IPS-15b (cell line): ENCODE data around the gene CENPT.
A peak's percentile ranks its signal among the peaks of the same experiment; 100 is the strongest.

ENCODE experiments used
- H3K27me3 ChIP-seq: one replicate; pipeline ENCODE4 v1.6.1; 2013; ENCODE audit warnings: low read length; ENCODE audit not compliant: control insufficient read depth, insufficient read depth
- H3K36me3 ChIP-seq: one replicate; pipeline ENCODE4 v1.6.1; 2013; ENCODE audit warnings: low read length; ENCODE audit not compliant: control insufficient read depth, insufficient read depth
- H3K4me1 ChIP-seq: one replicate; pipeline ENCODE4 v1.6.1; 2013; ENCODE audit warnings: mild to moderate bottlenecking, low read length; ENCODE audit not compliant: control insufficient read depth, insufficient read depth
- H3K4me3 ChIP-seq: one replicate; pipeline ENCODE4 v1.5.1; 2013; ENCODE audit warnings: low read depth, low read length
- H3K9ac ChIP-seq: one replicate; pipeline ENCODE4 v1.6.1; 2013; ENCODE audit warnings: low read depth, mild to moderate bottlenecking, low read length
- H3K9me3 ChIP-seq: one replicate; pipeline ENCODE4 v1.6.1; 2013; ENCODE audit warnings: mild to moderate bottlenecking, low read length; ENCODE audit not compliant: control insufficient read depth, insufficient read depth

The CENPT gene

GRCh38 chr16:67822511-67822910 is 25.0 kb downstream of the CENPT start:
- Histone ChIP-seq H3K36me3 (peaks cover 8% of the 10 kb centered on the region), H3K4me3 (no peak overlapping the region), H3K27me3 (no peaks in the 10 kb centered on the region), H3K9ac (no peak overlapping the region), H3K4me1 (no peaks in the 10 kb centered on the region), H3K9me3 (no peaks in the 10 kb centered on the region)

- no peaks in the 10 kb centered on the region for H3K27me3 ChIP-seq
- H3K9ac ChIP-seq = no peak overlapping the region
- no peak overlapping the region for H3K4me3 ChIP-seq
- H3K36me3 ChIP-seq = no peaks in the 10 kb centered on the region
- H3K4me1 ChIP-seq = peaks cover 2% of the 10 kb centered on the region
- H3K9me3 ChIP-seq = no peaks in the 10 kb centered on the region
These were observed 26.8 kb downstream of the CENPT start for GRCh38 chr16:67820608-67821259.

GRCh38 chr16:67814567-67814966 is 32.9 kb downstream of the CENPT start:
- no peaks in the 10 kb centered on the region for H3K9me3 ChIP-seq

GRCh38 chr16:67811899-67812298 is 35.6 kb downstream of the CENPT start:
- no peaks in the 10 kb centered on the region for H3K9me3 ChIP-seq
- H3K36me3 ChIP-seq = no peaks in the 10 kb centered on the region
- H3K4me1 ChIP-seq = peaks cover 2% of the 10 kb centered on the region

More at GRCh38 chr16:67814567-67814966, 32.9 kb downstream of the CENPT start:
- no peak overlapping the region for H3K4me3 ChIP-seq
- H3K4me1 ChIP-seq = peaks cover 2% of the 10 kb centered on the region
- no peaks in the 10 kb centered on the region for H3K27me3 ChIP-seq
- H3K9ac ChIP-seq = no peak overlapping the region
- H3K36me3 ChIP-seq = no peaks in the 10 kb centered on the region

GRCh38 chr16:67807148-67807682 is 40.3 kb downstream of the CENPT start:
- Histone ChIP-seq H3K4me1 (peaks cover 5% of the 10 kb centered on the region), H3K9ac (no peak overlapping the region), H3K9me3 (no peaks in the 10 kb centered on the region), H3K36me3 (no peaks in the 10 kb centered on the region), H3K27me3 (no peaks in the 10 kb centered on the region), H3K4me3 (peak overlapping the region; percentile 66)

More at GRCh38 chr16:67811899-67812298, 35.6 kb downstream of the CENPT start:
- no peak overlapping the region for H3K9ac ChIP-seq
- H3K27me3 ChIP-seq = no peaks in the 10 kb centered on the region
- no peak overlapping the region for H3K4me3 ChIP-seq

- no peaks in the 10 kb centered on the region for H3K27me3 ChIP-seq
- no peaks in the 10 kb centered on the region for H3K36me3 ChIP-seq
- H3K4me1 ChIP-seq = peaks cover 5% of the 10 kb centered on the region
- H3K9me3 ChIP-seq = no peaks in the 10 kb centered on the region
- H3K4me3 ChIP-seq = peak within 1 kb of the TSS; percentile 96
- peak within 1 kb of the TSS; percentile 97 for H3K9ac ChIP-seq
These were observed 40.9 kb downstream of the CENPT start, which contains the start of the genes RANBP10 and TSNAXIP1 for GRCh38 chr16:67806428-67807147. RANBP10 (minus strand) TSS chr16:67806560; CDS start chr16:67806536, 24 bp downstream. TSNAXIP1 (plus strand) TSS chr16:67806889; CDS start chr16:67807150, 261 bp downstream.

GRCh38 chr16:67805718-67806427 is 41.6 kb downstream of the CENPT start:
- no peaks in the 10 kb centered on the region for H3K36me3 ChIP-seq
- H3K27me3 ChIP-seq = no peaks in the 10 kb centered on the region
- H3K4me1 ChIP-seq = peaks cover 5% of the 10 kb centered on the region
- peak overlapping the region; percentile 96 for H3K4me3 ChIP-seq
- no peaks in the 10 kb centered on the region for H3K9me3 ChIP-seq
- peak overlapping the region; percentile 97 for H3K9ac ChIP-seq

GRCh38 chr16:67804853-67805542 is 42.5 kb downstream of the CENPT start:
- peaks cover 4% of the 10 kb centered on the region for H3K36me3 ChIP-seq

GRCh38 chr16:67803894-67804293 is 43.6 kb downstream of the CENPT start:
- Histone ChIP-seq H3K36me3 (peaks cover 5% of the 10 kb centered on the region), H3K4me3 (no peak overlapping the region), H3K9ac (no peak overlapping the region), H3K9me3 (no peaks in the 10 kb centered on the region), H3K4me1 (peaks cover 5% of the 10 kb centered on the region), H3K27me3 (no peaks in the 10 kb centered on the region)

More at GRCh38 chr16:67804853-67805542, 42.5 kb downstream of the CENPT start:
- Histone ChIP-seq H3K4me1 (peaks cover 5% of the 10 kb centered on the region), H3K9me3 (no peaks in the 10 kb centered on the region), H3K4me3 (peak overlapping the region; percentile 96), H3K9ac (no peak overlapping the region), H3K27me3 (no peaks in the 10 kb centered on the region)

GRCh38 chr16:67801883-67802282 is 45.6 kb downstream of the CENPT start:
- Histone ChIP-seq H3K9me3 (no peaks in the 10 kb centered on the region), H3K27me3 (no peaks in the 10 kb centered on the region), H3K36me3 (peaks cover 5% of the 10 kb centered on the region), H3K4me1 (peaks cover 5% of the 10 kb centered on the region), H3K4me3 (no peak overlapping the region), H3K9ac (no peak overlapping the region)

GRCh38 chr16:67801241-67801640 is 46.3 kb downstream of the CENPT start:
- Histone ChIP-seq H3K4me1 (peaks cover 5% of the 10 kb centered on the region), H3K9me3 (no peaks in the 10 kb centered on the region), H3K4me3 (no peak overlapping the region), H3K36me3 (peaks cover 5% of the 10 kb centered on the region), H3K9ac (no peak overlapping the region), H3K27me3 (no peaks in the 10 kb centered on the region)
